Ascending aorta (tissue), 2 donors: Measurements from ENCODE around the gene STARD6. TPM values are rescaled to one million over a fixed set of nuclear protein-coding genes. Genes with fewer than 3 reads are reported as not detected.
"Not testable (repeated sequence)": the region's sequence is repeated elsewhere in the genome, so short reads cannot be mapped to it uniquely, and the experiment has no call there.

Experiments used
- DNase-seq, 2 donors: peaks; one replicate each; pipeline ENCODE4 v3.0.0-alpha.2; 2019; ENCODE audit warnings: low spot score in 2 of 2
- H3K27ac ChIP-seq, 2 donors: fragments of 200-600 bp; sonication (generic); one replicate each; pipeline ENCODE4 v1.5.1; 2016 to 2017; ENCODE audit warnings: mild to moderate bottlenecking in 1 of 2
- H3K27me3 ChIP-seq: fragments of 200-600 bp; sonication (generic); one replicate; pipeline ENCODE4 v1.5.1; 2017
- H3K36me3 ChIP-seq, 2 donors: fragments of 200-600 bp; sonication (generic); one replicate each; pipeline ENCODE4 v1.5.1; 2016
- H3K4me1 ChIP-seq, 2 donors: fragments of 200-600 bp; sonication (generic); one replicate each; pipeline ENCODE4 v1.5.1; 2016 to 2017; ENCODE audit warnings: mild to moderate bottlenecking in 1 of 2
- H3K4me3 ChIP-seq, 2 donors: fragments of 200-600 bp; sonication (generic); one replicate each; pipeline ENCODE4 v1.5.1; 2016 to 2017; ENCODE audit warnings: mild to moderate bottlenecking in 1 of 2
- H3K9me3 ChIP-seq, 2 donors: fragments of 200-600 bp; sonication (generic); one replicate each; pipeline ENCODE4 v1.5.1; 2016
- CTCF ChIP-seq, 3 experiments: fragments of 200-600 bp in 2 of 3; fragments of 450-650 bp in 1 of 3; sonication (generic) in 2 of 3; IDR thresholded peaks; one replicate each; pipeline ENCODE4 v1.5.1; 2016 to 2019; ENCODE audit warnings: antibody characterized with exemption in 3 of 3, mild to moderate bottlenecking in 1 of 3, moderate library complexity in 1 of 3
- intact Hi-C: fragments of 100-400 bp; cut with DNase I; formaldehyde crosslinking; loops from one replicate; pipeline ENCODE4 v1.15.1; 2023
- total RNA-seq: library from RNA; depleted of rRNA; stranded (reverse); fragments of >200 nt; gene quantifications from one replicate; pipeline ENCODE4 v1.1.0, GENCODE V29; 2016

The STARD6 gene
- total RNA-seq, 1 donor from 2014 or later = not detected

GRCh38 chr18:54316071-54316820, 41.4 kb downstream of the STARD6 start:
- no peak for DNase-seq
- Histone ChIP-seq H3K9me3 (no peaks in the 10 kb centered on the region), H3K4me3 (no peak overlapping the region), H3K36me3 (no peaks in the 10 kb centered on the region), H3K27ac (no peak overlapping the region), H3K4me1 (no peaks in the 10 kb centered on the region), H3K27me3 (no peaks in the 10 kb centered on the region)
- TF ChIP-seq CTCF (IDR thresholded peaks at IDR 0.05) = no peak
- intact Hi-C loops = no loop called here

GRCh38 chr18:54309564-54309963, 48.1 kb downstream of the STARD6 start:
- H3K27ac ChIP-seq, H3K9me3 ChIP-seq, intact Hi-C loops, H3K4me3 ChIP-seq, H3K4me1 ChIP-seq, DNase-seq, H3K27me3 ChIP-seq, H3K36me3 ChIP-seq: not testable (repeated sequence)

GRCh38 chr18:54303408-54303807, 54.2 kb downstream of the STARD6 start:
- no peak for TF ChIP-seq CTCF (IDR thresholded peaks at IDR 0.05)

GRCh38 chr18:54298991-54299390, 58.7 kb downstream of the STARD6 start:
- DNase-seq, H3K4me3 ChIP-seq, H3K27me3 ChIP-seq, H3K4me1 ChIP-seq, intact Hi-C loops, H3K27ac ChIP-seq: not testable (repeated sequence)
- Histone ChIP-seq H3K9me3 (peaks cover 0 to 23% of the 10 kb centered on the region in 2 donors), H3K36me3 (peaks cover 4 to 13% of the 10 kb centered on the region in 2 donors)

More at GRCh38 chr18:54303408-54303807, 54.2 kb downstream of the STARD6 start:
- Histone ChIP-seq H3K9me3 (peaks cover 0 to 23% of the 10 kb centered on the region in 2 donors), H3K36me3 (no peaks in the 10 kb centered on the region), H3K27ac (no peak overlapping the region), H3K4me3 (no peak overlapping the region), H3K27me3 (no peaks in the 10 kb centered on the region), H3K4me1 (no peaks in the 10 kb centered on the region)
- DNase-seq = no peak
- intact Hi-C loops = no loop called here

GRCh38 chr18:54296062-54296461, 61.6 kb downstream of the STARD6 start:
- Histone ChIP-seq H3K9me3 (peaks cover 0 to 22% of the 10 kb centered on the region in 2 donors), H3K4me3 (no peak overlapping the region), H3K27me3 (no peaks in the 10 kb centered on the region), H3K27ac (no peak overlapping the region), H3K36me3 (peaks cover 12 to 23% of the 10 kb centered on the region in 2 donors), H3K4me1 (no peaks in the 10 kb centered on the region)
- TF ChIP-seq CTCF (IDR thresholded peaks at IDR 0.05) = no peak
- intact Hi-C loops = no loop called here
- no peak for DNase-seq

- intact Hi-C loops = no loop called here
- H3K4me3 ChIP-seq = no peak overlapping the region
- no peak for TF ChIP-seq CTCF (IDR thresholded peaks at IDR 0.05)
- no peak for DNase-seq
- peaks cover 0 to 10% of the 10 kb centered on the region in 2 donors for H3K9me3 ChIP-seq
- H3K27me3 ChIP-seq = no peaks in the 10 kb centered on the region
- no peaks in the 10 kb centered on the region for H3K4me1 ChIP-seq
- no peak overlapping the region for H3K27ac ChIP-seq
- H3K36me3 ChIP-seq = peaks cover 17 to 31% of the 10 kb centered on the region in 2 donors
Observed at GRCh38 chr18:54294274-54294673, 63.4 kb downstream of the STARD6 start.
